Heart right ventricle (tissue), 16 donors: ENCODE data around the gene TIMP2. TPM values are rescaled to one million over a fixed set of nuclear protein-coding genes. Genes with fewer than 3 reads are reported as not detected.

Experiments
- ATAC-seq, 8 donors: fragments of 200-7000 bp; cut with Tn5 transposase; one replicate each; pipeline ENCODE4 v1.9.1; 2020; ENCODE audit warnings: mild to moderate bottlenecking in 8 of 8, moderate library complexity in 8 of 8, moderate number of reproducible peaks in 1 of 8
- DNase-seq, 2 donors: peaks; one replicate each; pipeline ENCODE4 v3.0.0-alpha.2; 2020
- H3K27ac ChIP-seq, 10 donors: fragments of 200-600 bp; sonication (generic) in 2 of 10; one replicate each; pipeline versions ENCODE4 v1.5.0 to v1.8.0; 2020 to 2022; ENCODE audit warnings: mild to moderate bottlenecking in 3 of 10
- H3K27me3 ChIP-seq, 7 donors: fragments of 200-600 bp; one replicate each; pipeline ENCODE4 v1.8.0; 2021 to 2022; ENCODE audit warnings: mild to moderate bottlenecking in 2 of 7
- H3K36me3 ChIP-seq, 9 donors: fragments of 200-600 bp; sonication (generic) in 1 of 9; one replicate each; pipeline versions ENCODE4 v1.5.0 to v1.8.0; 2020 to 2022; ENCODE audit warnings: mild to moderate bottlenecking in 2 of 9
- H3K4me1 ChIP-seq, 9 donors: fragments of 200-600 bp; sonication (generic) in 1 of 9; one replicate each; pipeline versions ENCODE4 v1.5.0 to v1.8.0; 2020 to 2022; ENCODE audit warnings: mild to moderate bottlenecking in 4 of 9
- H3K4me3 ChIP-seq, 10 donors: fragments of 200-600 bp; sonication (generic) in 2 of 10; one replicate each; pipeline versions ENCODE4 v1.5.0 to v1.8.0; 2020 to 2022; ENCODE audit warnings: mild to moderate bottlenecking in 7 of 10, moderate library complexity in 2 of 10
- H3K9me3 ChIP-seq, 11 donors: fragments of 200-600 bp in 10 of 11; sonication (generic) in 2 of 11; one replicate each; pipeline versions ENCODE4 v1.5.0 to v1.8.0; 2013 to 2022; ENCODE audit warnings: mild to moderate bottlenecking in 2 of 11, control low read depth in 1 of 11, moderate library complexity in 1 of 11
- CTCF ChIP-seq, 9 donors: fragments of 200-600 bp; sonication (generic) in 2 of 9; IDR thresholded peaks; one replicate each; pipeline versions ENCODE4 v1.5.0 to v1.8.0; 2021 to 2022; ENCODE audit warnings: antibody characterized with exemption in 9 of 9, mild to moderate bottlenecking in 5 of 9, moderate library complexity in 1 of 9
- WGBS, 2 donors: extraction: QIAGEN DNeasy Blood & Tissue Kit; methylation state at CpG; one replicate each; pipeline ENCODE4 v1.1.7; 2013; ENCODE audit warnings: inconsistent platforms in 1 of 2; 5-methylcytosine and 5-hydroxymethylcytosine counted together
- intact Hi-C, 10 donors: fragments of 100-400 bp; cut with DNase I; formaldehyde crosslinking; loops; one replicate each; pipeline versions ENCODE4 v1.11.1 to v1.14.2; 2022
- polyA plus RNA-seq, 2 donors: library from polyadenylated mRNA; stranded (reverse); fragments of 200-250 nt; gene quantifications; one replicate each; pipeline ENCODE4 v1.2.3, GENCODE V29; 2013
- total RNA-seq, 10 donors: library from RNA; stranded (reverse); fragmentation: NEBNext Ultra II Directional in 3 of 10; extraction: Animal tissue kit (Norgen Biotek cat#: 25700) in 3 of 10; gene quantifications; one replicate each; pipeline versions ENCODE4 v1.2.1 to v1.2.4, GENCODE V29; 2021 to 2023
- donor health status: Arrhythmogenic right ventricular cardiomyopathy.
- donor health status: ischemic (EF 13 %, LVEDD 7.1; RV severe dilation, severe dysfunction).
- donor health status: healthy with polysubstance abuse.
- donor health status: DM: no; HTN: yes; CAD: no.
- donor health status: DM: no; HTN: no; CAD: no.
- donor health status: ischemic (EF 25% LVEDD 6.9; RV normal size, moderate dysfunction).
- donor health status: ischemic (EF 25% LVEDD 5.7; RV mildly dilated, moderate dysfunction).
- donor health status: healthy.
- donor health status: DM: yes; HTN: yes; CAD: no.
- donor health status: Ischemic cardiomyopathy.
- donor health status: ischemic (EF 35%, LVEDD 5.7; RV mildly dilated, moderate dysfunction).
- donor health status: nonischemic (EF 11% LVEDD 7.7; RV severe dilation, severe dysfunction).
- donor health status: DM: yes; HTN: yes; CAD: no.
- donor health status: PGD.
- donor health status: ischemic (EF 29% LVEDD 5.4; RV normal size, mild dysfunction).
- donor health status: nonischemic (EF 23%, LVEDD 6.1; RV moderate dilation, normal function).

Gene TIMP2
- total and polyA plus RNA-seq, 12 donors, result 32.4 to 118 (median 96.7) TPM

GRCh38 chr17:78898075-78898836 is 26.9 kb downstream of the TIMP2 start:
- ATAC-seq, result no peak
- Histone ChIP-seq H3K27me3 (no peaks in the 10 kb centered on the region), H3K27ac (peak overlapping the region in 4 of 10 donors; percentile 61 to 72 (median 68)), H3K9me3 (no peaks in the 10 kb centered on the region), H3K4me3 (no peak overlapping the region), H3K36me3 (peaks cover 0 to 27% (median 0%) of the 10 kb centered on the region in 9 donors), H3K4me1 (peaks cover 33 to 78% (median 72%) of the 10 kb centered on the region in 9 donors)
- no peak for DNase-seq
- 81 to 88% methylated on average over 17 of the region's 17 CpGs for WGBS, 2 donors
- intact Hi-C loops, result no loop called here
- no peak for TF ChIP-seq CTCF (IDR thresholded peaks at IDR 0.05)

DNA sequence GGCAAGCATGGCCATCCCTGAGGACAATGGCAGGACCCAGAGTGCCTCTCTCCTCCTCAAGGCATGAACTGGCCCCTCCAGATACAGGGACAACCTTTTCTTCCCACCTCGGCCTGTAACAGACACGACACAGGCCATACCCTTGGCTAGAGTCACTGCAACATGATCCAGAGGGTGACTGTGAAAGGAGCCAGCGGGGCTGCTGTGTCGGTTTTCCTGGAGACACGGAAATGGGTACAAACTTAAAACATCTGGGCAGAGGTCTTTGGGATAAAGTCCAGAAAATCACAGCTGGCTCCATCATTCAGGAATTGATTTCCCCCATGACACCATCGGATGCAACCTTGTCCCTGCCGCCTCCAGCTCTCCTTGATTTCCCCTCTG is 27.5 kb downstream of the TIMP2 start:
- no peak overlapping the region for H3K4me3 ChIP-seq
- H3K36me3 ChIP-seq, result peaks cover 0 to 27% (median 0%) of the 10 kb centered on the region in 9 donors
- WGBS, 2 donors, result 59 to 64% methylated on average over 7 of the region's 7 CpGs
- peak overlapping the region in 5 of 10 donors; percentile 36 to 67 (median 50) for H3K27ac ChIP-seq
- no peaks in the 10 kb centered on the region for H3K27me3 ChIP-seq
- TF ChIP-seq CTCF (IDR thresholded peaks at IDR 0.05), result no peak
- intact Hi-C loops, result no loop called here
- no peak for DNase-seq
- H3K4me1 ChIP-seq, result peaks cover 36 to 75% (median 70%) of the 10 kb centered on the region in 9 donors
- no peak for ATAC-seq
- H3K9me3 ChIP-seq, result no peaks in the 10 kb centered on the region

DNA sequence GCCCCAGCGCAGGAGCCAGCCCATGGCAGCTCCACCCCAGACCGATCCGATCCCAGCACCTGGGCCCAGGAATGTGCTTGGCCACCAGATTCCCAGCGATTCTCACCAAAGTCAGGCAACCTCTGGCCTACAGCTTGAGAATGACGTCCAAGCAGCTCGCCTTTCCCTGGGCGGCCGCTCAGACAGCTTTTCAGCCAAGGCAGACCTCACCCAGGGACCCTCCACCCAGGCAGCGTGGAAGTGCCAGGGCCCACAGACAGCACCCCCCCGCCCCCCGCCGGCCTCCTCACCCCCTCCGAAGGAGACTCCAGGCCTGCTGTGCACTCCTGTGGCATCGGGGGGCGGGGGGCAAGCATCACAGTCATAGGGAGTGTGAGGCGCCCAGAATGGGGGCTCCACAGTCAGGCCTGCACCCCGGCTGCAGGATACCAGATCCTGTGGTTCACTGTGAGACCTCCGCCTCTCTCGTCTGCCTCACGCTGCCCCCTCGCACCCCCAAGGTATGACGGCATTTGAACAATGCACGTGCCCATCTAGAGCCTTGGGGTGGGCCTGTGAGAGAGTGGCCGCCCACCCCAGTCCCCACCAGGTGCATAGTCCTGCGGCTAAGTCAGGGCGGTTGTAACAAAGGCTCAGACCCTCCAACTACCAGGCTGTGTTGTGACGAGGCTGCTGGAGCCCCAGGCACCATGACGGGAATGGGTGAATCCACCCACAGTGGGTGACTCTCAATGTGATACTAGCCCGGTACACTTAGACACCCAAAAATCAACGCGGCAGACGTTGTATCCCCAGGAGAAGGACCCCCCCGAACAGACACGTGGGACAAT is 28.1 kb downstream of the TIMP2 start:
- TF ChIP-seq CTCF (IDR thresholded peaks at IDR 0.05), result no peak
- 90% methylated on average over 34 of the region's 34 CpGs for WGBS, 2 donors
- intact Hi-C loops, result no loop called here
- no peaks in the 10 kb centered on the region for H3K27me3 ChIP-seq
- H3K36me3 ChIP-seq, result peaks cover 0 to 27% (median 0%) of the 10 kb centered on the region in 9 donors
- H3K4me3 ChIP-seq, result no peak overlapping the region
- H3K4me1 ChIP-seq, result peaks cover 41 to 79% (median 76%) of the 10 kb centered on the region in 9 donors
- no peak for DNase-seq
- no peaks in the 10 kb centered on the region for H3K9me3 ChIP-seq
- ATAC-seq, result peak in 1 of 8 donors; percentile 2
- H3K27ac ChIP-seq, result peak overlapping the region in 9 of 10 donors; percentile 27 to 71 (median 50)

- intact Hi-C loops, result no loop called here
- H3K4me3 ChIP-seq, result no peak overlapping the region
- peaks cover 0 to 24% (median 0%) of the 10 kb centered on the region in 9 donors for H3K36me3 ChIP-seq
- peak in 5 of 8 donors; percentile 10 to 25 (median 17) for ATAC-seq
- 74% methylated on average over 20 of the region's 20 CpGs for WGBS, 2 donors
- no peaks in the 10 kb centered on the region for H3K27me3 ChIP-seq
- no peak for DNase-seq
- peak overlapping the region in 9 of 10 donors; percentile 27 to 71 (median 61) for H3K27ac ChIP-seq
- no peaks in the 10 kb centered on the region for H3K9me3 ChIP-seq
- TF ChIP-seq CTCF (IDR thresholded peaks at IDR 0.05), result peak in 2 of 9 donors; percentile 8 to 15
- peaks cover 43 to 87% (median 80%) of the 10 kb centered on the region in 9 donors for H3K4me1 ChIP-seq
These were observed 28.9 kb downstream of the TIMP2 start for GRCh38 chr17:78896091-78896833.
